Large intestine (tissue), 3 donors: ENCODE measurements around the gene TP53I3. TPM values are rescaled to one million over a fixed set of nuclear protein-coding genes. Genes with fewer than 3 reads are reported as not detected.
A peak's percentile ranks its signal among the peaks of the same experiment; 100 is the strongest.

Experiments
- DNase-seq, 2 donors: peaks; one replicate each; pipeline versions ENCODE4 v3.0.0 to v3.0.0-alpha.2; 2013
- H3K27ac ChIP-seq: one replicate; pipeline ENCODE4 v1.5.1; 2013; ENCODE audit warnings: low read length
- H3K27me3 ChIP-seq: 2 replicates; pipeline ENCODE4 v1.6.1; 2013; ENCODE audit warnings: low read length; ENCODE audit not compliant: control insufficient read depth, insufficient read depth
- H3K36me3 ChIP-seq: 2 replicates; pipeline ENCODE4 v1.6.1; 2013; ENCODE audit warnings: low read length; ENCODE audit not compliant: control insufficient read depth, insufficient read depth
- H3K4me1 ChIP-seq: one replicate; pipeline ENCODE4 v1.6.1; 2013; ENCODE audit warnings: low read length; ENCODE audit not compliant: control insufficient read depth, insufficient read depth
- H3K4me3 ChIP-seq: one replicate; pipeline ENCODE4 v1.5.1; 2013; ENCODE audit warnings: low read length
- H3K9me3 ChIP-seq: one replicate; pipeline ENCODE4 v1.6.1; 2013; ENCODE audit warnings: mild to moderate bottlenecking, low read depth, low read length, moderate library complexity; ENCODE audit not compliant: control insufficient read depth
- WGBS: methylation state at CpG from one replicate; pipeline ENCODE4 v1.1.5; 2013; ENCODE audit warnings: low lambda C conversion rate; ENCODE audit not compliant: insufficient coverage; 5-methylcytosine and 5-hydroxymethylcytosine counted together
- polyA plus RNA-seq: library from polyadenylated mRNA; unstranded; fragments of 120-200 nt; gene quantifications from one replicate; pipeline ENCODE4 v1.2.1, GENCODE V29; 2013

TP53I3 gene
- polyA plus RNA-seq, 1 donor = 36.0 TPM

DNA sequence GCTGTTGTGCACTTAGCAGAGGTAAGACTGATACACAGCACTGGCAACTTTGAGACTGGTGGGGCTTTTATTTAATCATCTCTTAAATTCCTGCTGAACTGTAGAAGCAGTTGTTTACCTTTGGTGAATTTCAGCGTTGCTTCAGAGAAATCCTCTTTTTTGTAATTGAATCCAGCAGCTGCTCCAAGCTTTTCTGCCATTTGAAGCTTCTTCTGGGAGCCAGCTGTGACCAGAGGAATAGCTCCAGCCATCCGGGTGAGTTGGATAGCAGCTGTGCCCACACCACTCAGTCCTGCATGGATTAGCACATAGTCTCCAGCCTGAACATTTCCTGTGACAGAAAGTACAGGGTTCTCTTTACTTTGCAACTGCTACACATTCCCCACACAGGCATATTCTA, 3.9 kb downstream of the TP53I3 start:
- WGBS = no CpG with 5 or more reads among the region's 2 CpGs
- Histone ChIP-seq H3K36me3 (peaks cover 26% of the 10 kb centered on the region), H3K4me1 (peaks cover 27% of the 10 kb centered on the region), H3K27me3 (no peaks in the 10 kb centered on the region), H3K9me3 (no peaks in the 10 kb centered on the region), H3K27ac (no peak overlapping the region), H3K4me3 (no peak overlapping the region)
- DNase-seq = no peak

DNA sequence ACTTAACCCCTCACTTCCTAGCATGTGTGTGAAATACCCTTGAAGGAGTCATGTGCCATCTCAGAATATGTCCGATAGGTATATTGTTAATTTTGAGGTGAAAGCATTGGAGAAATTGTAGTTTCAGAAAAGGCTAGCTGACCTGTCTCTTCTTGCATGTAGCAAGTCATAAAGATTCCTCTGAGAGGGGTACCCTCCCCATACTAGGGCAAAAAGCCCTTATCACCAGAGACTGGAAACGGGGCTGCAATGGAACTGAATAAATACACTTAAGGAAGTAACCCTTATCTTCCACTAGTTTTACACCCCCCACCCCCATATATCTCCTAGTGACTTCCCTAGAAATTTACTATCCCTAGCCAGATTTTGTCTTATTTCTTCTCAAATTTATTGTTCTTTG, 6.8 kb downstream of the TP53I3 start:
- no CpG with 5 or more reads among the region's 2 CpGs for WGBS
- DNase-seq = no peak
- peaks cover 35% of the 10 kb centered on the region for H3K36me3 ChIP-seq

GRCh38 chr2:24077535-24077877, 7.1 kb downstream of the TP53I3 start:
- DNase-seq = no peak
- no CpG with 5 or more reads among the region's 9 CpGs for WGBS
- no peaks in the 10 kb centered on the region for H3K9me3 ChIP-seq
- H3K4me1 ChIP-seq = peaks cover 16% of the 10 kb centered on the region
- H3K27me3 ChIP-seq = no peaks in the 10 kb centered on the region
- peaks cover 34% of the 10 kb centered on the region for H3K36me3 ChIP-seq
- peak overlapping the region; percentile 100 for H3K27ac ChIP-seq
- peak overlapping the region; percentile 90 for H3K4me3 ChIP-seq

More for the DNA sequence above, 6.8 kb downstream of the TP53I3 start:
- Histone ChIP-seq H3K9me3 (no peaks in the 10 kb centered on the region), H3K27ac (peak overlapping the region; percentile 100), H3K27me3 (no peaks in the 10 kb centered on the region), H3K4me1 (peaks cover 19% of the 10 kb centered on the region), H3K4me3 (peak overlapping the region; percentile 90)

- Histone ChIP-seq H3K27ac (peak overlapping the region; percentile 100), H3K36me3 (peaks cover 34% of the 10 kb centered on the region), H3K27me3 (no peaks in the 10 kb centered on the region), H3K9me3 (no peaks in the 10 kb centered on the region), H3K4me1 (peaks cover 16% of the 10 kb centered on the region), H3K4me3 (peak overlapping the region; percentile 90)
- peak; percentile 60 to 88 for DNase-seq
- no CpG with 5 or more reads among the region's 41 CpGs for WGBS
Observed at GRCh38 chr2:24076849-24077534, 7.6 kb downstream of the TP53I3 start.

DNA sequence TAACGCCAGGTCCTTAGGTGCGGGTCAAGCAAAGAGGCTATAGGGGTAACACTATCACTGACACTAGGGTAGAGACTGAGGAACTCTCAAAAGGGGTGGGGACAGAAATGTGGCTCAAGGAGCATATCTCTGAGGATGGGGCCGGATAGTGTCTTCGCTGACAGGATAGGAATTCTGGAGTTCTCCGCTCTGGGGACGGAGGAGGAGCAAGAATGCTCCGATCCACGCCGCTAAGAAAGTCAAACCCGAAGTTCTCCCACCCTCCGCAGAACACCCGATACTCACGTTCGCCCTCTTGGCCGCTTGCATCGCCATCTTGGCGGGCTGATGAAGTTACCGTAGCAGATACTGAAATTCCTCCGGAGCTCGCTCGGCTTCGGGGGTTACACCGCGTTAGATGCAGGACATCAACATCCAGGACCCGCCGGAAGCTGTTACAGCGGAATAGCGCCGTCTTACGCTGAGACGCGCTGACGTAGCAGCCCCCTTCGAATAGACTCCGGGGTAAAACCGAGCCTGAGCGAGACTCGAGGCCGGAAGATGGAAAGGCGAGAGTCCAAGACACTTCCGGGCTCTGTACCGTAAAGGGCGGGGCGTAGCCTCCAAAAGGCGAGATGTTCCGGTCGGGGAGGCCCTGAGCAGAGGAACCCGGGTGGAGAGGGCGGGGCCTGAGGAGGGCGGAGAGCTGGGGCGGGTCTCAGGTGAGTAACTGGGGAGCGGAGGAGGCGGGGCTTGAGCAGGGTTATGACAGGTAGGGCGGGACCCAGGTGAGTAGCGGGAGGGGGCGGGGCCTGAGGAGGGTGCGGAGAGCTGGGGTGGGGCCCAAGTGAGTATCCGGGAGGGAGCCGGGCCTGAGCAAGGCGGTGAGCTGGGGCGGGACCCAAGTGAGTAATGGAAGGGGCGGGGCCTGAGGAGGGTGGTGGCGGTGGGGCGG, 8.5 kb downstream of the TP53I3 start, which contains the start of gene SF3B6:
SF3B6 (minus strand) TSS at position 412 of the 934 bp plus-strand sequence; CDS start at position 315, 97 bp downstream.
- Histone ChIP-seq H3K9me3 (no peaks in the 10 kb centered on the region), H3K4me1 (peaks cover 16% of the 10 kb centered on the region), H3K4me3 (peak within 1 kb of the TSS; percentile 90), H3K27me3 (no peaks in the 10 kb centered on the region), H3K36me3 (peaks cover 32% of the 10 kb centered on the region), H3K27ac (peak within 1 kb of the TSS; percentile 100)
- WGBS = 0% methylated on average over 1 of the region's 64 CpGs
- DNase-seq = peak; percentile 100

- peaks cover 16% of the 10 kb centered on the region for H3K4me1 ChIP-seq
- no peaks in the 10 kb centered on the region for H3K27me3 ChIP-seq
- H3K9me3 ChIP-seq = no peaks in the 10 kb centered on the region
- peaks cover 29% of the 10 kb centered on the region for H3K36me3 ChIP-seq
- WGBS = 48% methylated on average over 4 of the region's 5 CpGs
- DNase-seq = no peak
- peak overlapping the region; percentile 90 for H3K4me3 ChIP-seq
- H3K27ac ChIP-seq = peak overlapping the region; percentile 100
Observed at GRCh38 chr2:24075259-24075658, 9.4 kb downstream of the TP53I3 start.

DNA sequence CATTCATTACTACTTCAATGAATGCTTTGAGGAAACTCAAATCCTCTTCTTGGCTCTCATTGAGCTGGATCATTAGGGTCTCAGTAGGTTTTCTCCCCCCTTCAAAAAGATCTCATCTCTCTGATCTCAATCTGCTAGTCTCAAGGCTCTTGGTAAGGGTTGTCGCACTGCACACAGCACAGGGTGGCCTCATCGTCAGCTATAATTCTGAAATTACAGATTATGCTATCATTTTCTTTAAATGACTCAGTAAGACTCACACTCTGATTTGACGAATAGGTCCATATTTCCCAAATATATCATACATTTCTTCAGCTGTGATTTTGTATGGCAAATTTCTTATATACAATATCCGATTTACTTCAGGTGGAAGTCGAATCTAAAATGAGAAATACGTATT, 10.8 kb downstream of the TP53I3 start:
- peaks cover 34% of the 10 kb centered on the region for H3K36me3 ChIP-seq
- WGBS = no CpG with 5 or more reads among the region's 6 CpGs
- no peaks in the 10 kb centered on the region for H3K27me3 ChIP-seq
- no peak for DNase-seq
- no peak overlapping the region for H3K4me3 ChIP-seq
- no peaks in the 10 kb centered on the region for H3K9me3 ChIP-seq
- no peak overlapping the region for H3K27ac ChIP-seq
- peaks cover 16% of the 10 kb centered on the region for H3K4me1 ChIP-seq

DNA sequence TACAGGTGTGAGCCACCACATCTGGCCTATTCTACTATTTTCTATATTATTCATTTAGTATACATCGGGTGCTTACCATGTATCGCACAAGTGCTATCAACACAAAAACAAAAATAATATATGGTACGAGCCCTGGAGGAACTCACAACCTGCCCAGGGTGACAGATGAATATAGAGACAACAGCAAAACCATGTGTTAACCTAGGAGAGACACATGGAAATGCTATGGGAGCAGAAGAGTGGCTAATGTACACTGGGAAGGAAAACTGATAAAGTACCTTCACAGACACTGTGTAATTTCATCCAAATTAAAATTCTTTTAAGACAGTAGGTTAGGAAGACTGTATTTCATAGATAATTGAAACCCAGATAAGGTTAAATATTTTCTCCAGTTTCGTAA, 12.4 kb downstream of the TP53I3 start:
- H3K27me3 ChIP-seq = no peaks in the 10 kb centered on the region
- H3K36me3 ChIP-seq = peaks cover 43% of the 10 kb centered on the region
- H3K4me1 ChIP-seq = peaks cover 5% of the 10 kb centered on the region
- no peak overlapping the region for H3K27ac ChIP-seq
- no peak for DNase-seq
- WGBS = 80% methylated on average over 1 of the region's 4 CpGs
- H3K4me3 ChIP-seq = no peak overlapping the region
- no peaks in the 10 kb centered on the region for H3K9me3 ChIP-seq

GRCh38 chr2:24065341-24065740, 19.3 kb downstream of the TP53I3 start:
- H3K9me3 ChIP-seq = no peaks in the 10 kb centered on the region
- H3K27me3 ChIP-seq = no peaks in the 10 kb centered on the region

DNA sequence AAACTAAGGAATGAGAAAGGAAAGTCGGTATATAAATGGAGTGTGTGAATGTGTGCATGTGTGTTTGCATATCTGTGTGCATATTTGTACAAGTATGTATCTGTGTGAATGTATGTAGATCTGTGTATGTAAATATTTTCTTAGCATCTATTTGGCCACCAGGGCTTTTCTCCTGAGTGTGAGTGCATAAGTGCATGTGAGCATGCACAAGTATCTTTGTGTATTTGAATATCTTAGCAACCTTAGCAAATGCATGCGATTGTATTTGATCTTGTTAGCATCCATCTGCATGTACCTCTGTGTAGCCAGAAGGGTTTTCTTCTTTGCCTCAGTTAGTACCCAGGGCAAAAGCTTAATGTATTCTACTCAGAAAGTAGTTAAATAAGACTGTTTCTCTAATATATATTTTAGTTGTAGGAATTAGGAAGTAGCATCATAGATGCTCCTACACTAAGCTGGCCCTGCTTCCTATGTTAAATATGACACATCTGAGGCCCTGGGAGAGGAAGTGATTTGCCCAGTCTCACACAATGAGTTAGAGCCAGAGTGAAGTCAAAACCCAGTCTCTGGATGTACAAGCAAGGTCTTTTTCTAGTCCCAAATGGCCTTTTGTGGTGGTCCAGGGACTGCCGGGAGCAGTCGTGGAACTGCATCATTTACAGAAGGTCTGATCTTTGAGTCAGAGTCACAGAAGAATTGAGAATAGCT, 25.9 kb downstream of the TP53I3 start:
- H3K27ac ChIP-seq = no peak overlapping the region
- H3K9me3 ChIP-seq = no peaks in the 10 kb centered on the region
- no peak overlapping the region for H3K4me3 ChIP-seq
- no peaks in the 10 kb centered on the region for H3K27me3 ChIP-seq
- no peaks in the 10 kb centered on the region for H3K4me1 ChIP-seq
- WGBS = 43% methylated on average over 1 of the region's 4 CpGs
- DNase-seq = no peak
- no peaks in the 10 kb centered on the region for H3K36me3 ChIP-seq

More at GRCh38 chr2:24065341-24065740, 19.3 kb downstream of the TP53I3 start:
- Histone ChIP-seq H3K27ac (no peak overlapping the region), H3K4me3 (no peak overlapping the region), H3K4me1 (no peaks in the 10 kb centered on the region), H3K36me3 (peaks cover 30% of the 10 kb centered on the region)
- DNase-seq = no peak
- 90% methylated on average over 2 of the region's 2 CpGs for WGBS
